Lower leg skin (tissue), 4 donors: ENCODE results near the gene HHIPL2. TPM values are rescaled to one million over a fixed set of nuclear protein-coding genes. Genes with fewer than 3 reads are reported as not detected.

ENCODE experiments used
- DNase-seq, 2 donors: peaks; one replicate each; pipeline ENCODE4 v3.0.0-alpha.2; 2019; ENCODE audit warnings: low spot score in 2 of 2
- H3K4me3 ChIP-seq: fragments of 200-600 bp; sonication (generic); 2 replicates; pipeline ENCODE4 v1.5.1; 2017; ENCODE audit warnings: mild to moderate bottlenecking, low read depth; ENCODE audit not compliant: poor library complexity, severe bottlenecking
- CTCF ChIP-seq, 3 donors: fragments of 450-650 bp; IDR thresholded peaks; one replicate each; pipeline ENCODE4 v1.5.1; 2016; ENCODE audit warnings: antibody characterized with exemption in 3 of 3, mild to moderate bottlenecking in 3 of 3, moderate library complexity in 2 of 3
- POLR2A ChIP-seq, 2 donors: fragments of 450-650 bp; IDR thresholded peaks; one replicate each; pipeline ENCODE4 v1.6.1; 2016 to 2017; ENCODE audit warnings: antibody characterized with exemption in 2 of 2, mild to moderate bottlenecking in 1 of 2, moderate library complexity in 1 of 2
- WGBS, 2 donors: methylation state at CpG; one replicate each; pipeline ENCODE4 v1.1.5; 2018; 5-methylcytosine and 5-hydroxymethylcytosine counted together
- intact Hi-C: fragments of 100-400 bp; cut with DNase I; formaldehyde crosslinking; loops from one replicate; pipeline ENCODE4 v1.15.0; 2023; ENCODE audit warnings: low total_unique reads
- total RNA-seq, 4 donors: library from RNA; depleted of rRNA; stranded (reverse); fragments of >200 nt; gene quantifications; one replicate each; pipeline ENCODE4 v1.1.0, GENCODE V29; 2016

HHIPL2 gene
- total RNA-seq, 4 donors from 2014 or later: not detected

- TF ChIP-seq POLR2A (IDR thresholded peaks at IDR 0.05) (no peak), CTCF (IDR thresholded peaks at IDR 0.05) (no peak)
- no peak overlapping the region for H3K4me3 ChIP-seq
- DNase-seq: peak in 1 of 2 donors; percentile 45
- WGBS, 2 donors: 72 to 78% methylated on average over 16 of the region's 16 CpGs
- intact Hi-C loops: no loop called here
Measured at GRCh38 chr1:222539951-222540597, 7.8 kb downstream of the HHIPL2 start.

- TF ChIP-seq POLR2A (IDR thresholded peaks at IDR 0.05) (no peak), CTCF (IDR thresholded peaks at IDR 0.05) (no peak)
- DNase-seq: peak in 1 of 2 donors; percentile 14
- WGBS, 2 donors: 89 to 92% methylated on average over 5 of the region's 5 CpGs
- H3K4me3 ChIP-seq: no peak overlapping the region
- intact Hi-C loops: no loop called here
Measured at GRCh38 chr1:222535455-222535854, 12.4 kb downstream of the HHIPL2 start.

- DNase-seq: no peak
- 81 to 90% methylated on average over 6 of the region's 6 CpGs for WGBS, 2 donors
- TF ChIP-seq POLR2A (IDR thresholded peaks at IDR 0.05) (no peak), CTCF (IDR thresholded peaks at IDR 0.05) (no peak)
Measured at GRCh38 chr1:222530852-222531251, 17.1 kb downstream of the HHIPL2 start.

GRCh38 chr1:222529916-222530315 lies 18.0 kb downstream of the HHIPL2 start:
- DNase-seq: no peak
- intact Hi-C loops: no loop called here
- WGBS, 2 donors: 38 to 60% methylated on average over 3 of the region's 3 CpGs
- TF ChIP-seq POLR2A (IDR thresholded peaks at IDR 0.05): no peak
- TF ChIP-seq CTCF (IDR thresholded peaks at IDR 0.05): no peak
- H3K4me3 ChIP-seq: no peak overlapping the region

More at GRCh38 chr1:222530852-222531251, 17.1 kb downstream of the HHIPL2 start:
- intact Hi-C loops: no loop called here
- no peak overlapping the region for H3K4me3 ChIP-seq

- intact Hi-C loops: no loop called here
- no peak overlapping the region for H3K4me3 ChIP-seq
- 88 to 95% methylated on average over 3 of the region's 3 CpGs for WGBS, 2 donors
- no peak for DNase-seq
- TF ChIP-seq POLR2A (IDR thresholded peaks at IDR 0.05): no peak
- no peak for TF ChIP-seq CTCF (IDR thresholded peaks at IDR 0.05)
Measured at GRCh38 chr1:222529181-222529580, 18.7 kb downstream of the HHIPL2 start.

- WGBS, 2 donors: 79 to 94% methylated on average over 2 of the region's 2 CpGs
- intact Hi-C loops: no loop called here
- no peak for TF ChIP-seq CTCF (IDR thresholded peaks at IDR 0.05)
- no peak for TF ChIP-seq POLR2A (IDR thresholded peaks at IDR 0.05)
- no peak for DNase-seq
- H3K4me3 ChIP-seq: no peak overlapping the region
Measured at GRCh38 chr1:222525951-222526350, 22.0 kb downstream of the HHIPL2 start.
